OCI-LY7 (cell line): ENCODE data around the gene SLC9B1. TPM values are rescaled to one million over a fixed set of nuclear protein-coding genes. Genes with fewer than 3 reads are reported as not detected.

Source experiments
- BruUV-seq: library from RNA; stranded (reverse); fragments of 400-500 nt; replicated peaks from 2 replicates; lab custom pipeline; 2021; lab: Mats Ljungman, UMichigan
- CTCF ChIA-PET: fragments of 300-600 bp; sonication (Branson Sonifier 250); formaldehyde crosslinking; loops from one replicate; lab custom pipeline; 2022; ENCODE audit warnings: antibody characterized with exemption; ENCODE audit not compliant: unreplicated experiment; lab: Charles Lee
- POLR2A ChIA-PET: fragments of 300-600 bp; sonication (Branson Sonifier 250); formaldehyde crosslinking; loops from one replicate; lab custom pipeline; 2022; ENCODE audit warnings: antibody characterized with exemption; lab: Charles Lee
- DNase-seq: peaks from one replicate; pipeline ENCODE4 v3.0.0-alpha.2; 2015; ENCODE audit warnings: low spot score
- H2AFZ ChIP-seq: fragments of 200-600 bp; sonication (generic), shearing (Covaris generic); 2 replicates; pipeline ENCODE4 v1.6.1; 2014; ENCODE audit warnings: mild to moderate bottlenecking, antibody characterized with exemption, low read length, moderate library complexity
- H3K27ac ChIP-seq: fragments of 200-600 bp; sonication (generic); 2 replicates; pipeline ENCODE4 v1.5.1; 2014; ENCODE audit warnings: mixed run types, low read depth, mild to moderate bottlenecking, moderate library complexity, low read length, inconsistent platforms; ENCODE audit not compliant: poor library complexity, severe bottlenecking
- H3K36me3 ChIP-seq: fragments of 200-600 bp; sonication (generic); 2 replicates; pipeline ENCODE4 v1.6.1; 2014; ENCODE audit warnings: mild to moderate bottlenecking, antibody characterized with exemption, low read length, moderate library complexity, mixed read lengths; ENCODE audit not compliant: insufficient read depth
- H3K4me1 ChIP-seq: fragments of 200-600 bp; sonication (generic); 2 replicates; pipeline ENCODE4 v1.5.1; 2014; ENCODE audit warnings: mild to moderate bottlenecking, low read length; ENCODE audit not compliant: insufficient read depth, poor library complexity, severe bottlenecking
- H3K4me2 ChIP-seq: fragments of 200-600 bp; sonication (generic); 2 replicates; pipeline ENCODE4 v1.6.1; 2014; ENCODE audit warnings: mild to moderate bottlenecking, low read length
- H3K4me3 ChIP-seq: fragments of 200-600 bp; sonication (generic); 2 replicates; pipeline ENCODE4 v1.5.1; 2014; ENCODE audit warnings: mild to moderate bottlenecking, low read depth, low read length; ENCODE audit not compliant: poor library complexity, severe bottlenecking
- H3K79me2 ChIP-seq: fragments of 200-600 bp; sonication (generic); 2 replicates; pipeline ENCODE4 v1.6.1; 2016; ENCODE audit warnings: low read depth, mild to moderate bottlenecking, low read length, moderate library complexity, mixed read lengths; ENCODE audit not compliant: insufficient read depth
- H3K9me2 ChIP-seq: fragments of 200-600 bp; sonication (generic); 2 replicates; pipeline ENCODE4 v1.6.1; 2016; ENCODE audit warnings: mild to moderate bottlenecking, low read length, mixed read lengths; ENCODE audit not compliant: insufficient read depth
- H3K9me3 ChIP-seq: fragments of 200-600 bp; sonication (generic); 2 replicates; pipeline ENCODE4 v1.6.1; 2014; ENCODE audit warnings: mild to moderate bottlenecking, mixed run types, low read length, mixed read lengths
- H4K20me1 ChIP-seq: fragments of 200-600 bp; sonication (generic); 2 replicates; pipeline ENCODE4 v1.6.1; 2014; ENCODE audit warnings: mild to moderate bottlenecking, antibody characterized with exemption, low read length, moderate library complexity, mixed read lengths; ENCODE audit not compliant: insufficient read depth
- CTCF ChIP-seq: fragments of 200-600 bp; sonication (generic); conservative IDR thresholded peaks from 2 replicates; pipeline ENCODE4 v1.5.1; 2014; ENCODE audit warnings: mild to moderate bottlenecking, antibody characterized with exemption, low read length, moderate library complexity, mixed read lengths
- EZH2phosphoT487 ChIP-seq: fragments of 200-600 bp; sonication (generic); IDR thresholded peaks from 2 replicates; pipeline ENCODE4 v1.6.1; 2018; ENCODE audit warnings: low read depth, borderline replicate concordance, mild to moderate bottlenecking, mixed run types, antibody characterized with exemption, low read length, moderate library complexity, mixed read lengths
- intact Hi-C: fragments of 100-400 bp; cut with micrococcal nuclease; formaldehyde crosslinking; loops from one replicate; pipeline ENCODE4 v1.10.0; 2022; ENCODE audit not compliant: unreplicated experiment
- total RNA-seq, 2 experiments: library from RNA; depleted of rRNA in 1 of 2; stranded (reverse); fragments of >200 nt in 1 of 2; shearing (Covaris generic) in 1 of 2; gene quantifications; 2 replicates each; pipeline ENCODE4 v1.2.3, GENCODE V29; 2014 to 2022

SLC9B1 gene
- total RNA-seq, 2 experiments from 2014 or later = 0.88 to 2.0 TPM

DNA sequence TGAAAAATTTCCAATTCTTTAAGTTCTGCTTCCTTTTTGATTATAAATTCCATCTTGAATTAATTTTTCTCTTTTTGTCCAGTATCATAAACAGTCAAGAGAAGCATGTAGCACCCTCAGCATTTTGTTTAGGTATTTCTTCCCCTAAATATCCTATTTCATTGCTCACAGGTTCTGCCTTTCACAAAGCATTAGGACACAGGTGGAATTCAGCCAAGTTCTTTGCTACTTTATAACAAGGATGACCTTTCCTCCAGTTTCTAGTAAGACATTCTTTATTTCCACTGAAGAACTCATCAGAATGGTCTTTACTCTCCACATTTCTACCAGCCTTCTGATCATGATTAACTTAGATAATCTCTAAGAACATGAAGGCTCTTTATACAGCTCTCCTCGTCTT lies 7.4 kb downstream of the SLC9B1 start:
- Histone ChIP-seq H4K20me1 (no peaks in the 10 kb centered on the region), H2AFZ (no peak overlapping the region), H3K9me3 (no peaks in the 10 kb centered on the region), H3K4me3 (no peak overlapping the region), H3K36me3 (no peaks in the 10 kb centered on the region), H3K4me1 (no peaks in the 10 kb centered on the region), H3K79me2 (no peaks in the 10 kb centered on the region), H3K27ac (no peak overlapping the region), H3K9me2 (no peaks in the 10 kb centered on the region), H3K4me2 (no peak overlapping the region)
- intact Hi-C loops = no loop called here
- CTCF ChIA-PET = no interaction called here
- DNase-seq = no peak
- POLR2A ChIA-PET = interaction anchor here (0.6 to 1.1 kb wide), 2 partner anchors 77 to 194 kb away, joined by 3 read pairs; no protein-coding TSS in a partner anchor
- TF ChIP-seq CTCF = no peak
- no peak for TF ChIP-seq EZH2phosphoT487
- no TSS peak for BruUV-seq

DNA sequence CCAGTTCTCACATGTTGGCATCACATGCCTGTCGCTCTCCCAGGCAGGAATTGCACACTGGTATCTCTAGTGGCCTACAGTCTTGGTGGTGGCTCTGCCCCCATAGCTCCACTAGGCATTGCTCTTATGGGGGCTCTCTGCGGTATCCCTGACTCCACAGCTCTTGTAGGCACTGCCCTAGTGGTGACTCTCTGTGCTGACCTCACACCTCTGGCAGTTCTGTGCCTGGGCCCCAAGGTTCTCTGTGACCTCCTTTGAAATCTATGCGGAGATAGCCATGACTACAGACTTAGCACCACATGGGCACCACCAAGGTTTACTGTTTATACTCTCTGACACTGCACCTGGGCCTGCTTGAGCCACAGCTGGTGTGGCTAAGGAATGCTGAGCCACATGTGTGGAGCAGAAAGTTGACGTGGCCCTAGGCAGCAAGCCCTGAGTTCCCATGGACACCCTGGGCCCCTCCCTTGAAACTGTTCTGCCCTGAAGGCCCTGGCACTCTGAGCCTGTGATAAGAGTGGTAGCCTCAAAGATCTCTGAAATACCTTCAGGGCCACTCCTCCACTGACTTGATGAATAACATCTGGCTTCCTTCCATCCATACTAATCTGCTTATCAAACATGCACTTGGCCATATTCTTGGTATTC lies 8.0 kb downstream of the SLC9B1 start:
- Histone ChIP-seq H3K4me3 (no peak overlapping the region), H3K9me2 (no peaks in the 10 kb centered on the region), H2AFZ (no peak overlapping the region), H4K20me1 (no peaks in the 10 kb centered on the region), H3K4me1 (no peaks in the 10 kb centered on the region), H3K27ac (no peak overlapping the region), H3K9me3 (no peaks in the 10 kb centered on the region), H3K36me3 (no peaks in the 10 kb centered on the region), H3K79me2 (no peaks in the 10 kb centered on the region), H3K4me2 (no peak overlapping the region)
- DNase-seq = no peak
- intact Hi-C loops = no loop called here
- CTCF ChIA-PET = no interaction called here
- POLR2A ChIA-PET = interaction anchor here (1.1 kb wide), 1 partner anchor 194 kb away, joined by 3 read pairs; no protein-coding TSS in a partner anchor
- no TSS peak for BruUV-seq
- TF ChIP-seq CTCF (no peak), EZH2phosphoT487 (no peak)

GRCh38 chr4:103010804-103011203 lies 8.7 kb downstream of the SLC9B1 start:
- ChIA-PET POLR2A (no interaction called here), CTCF (interaction anchor here (1.0 kb wide), 1 partner anchor 80 kb away, joined by 3 read pairs; no protein-coding TSS in a partner anchor)
- H3K4me3 ChIP-seq = no peak overlapping the region
- H3K9me2 ChIP-seq = no peaks in the 10 kb centered on the region
- H3K4me2 ChIP-seq = no peak overlapping the region
- no peaks in the 10 kb centered on the region for H3K79me2 ChIP-seq
- H2AFZ ChIP-seq = no peak overlapping the region
- DNase-seq = no peak
- no peaks in the 10 kb centered on the region for H3K9me3 ChIP-seq
- H4K20me1 ChIP-seq = no peaks in the 10 kb centered on the region
- intact Hi-C loops = no loop called here
- no peaks in the 10 kb centered on the region for H3K36me3 ChIP-seq
- no peaks in the 10 kb centered on the region for H3K4me1 ChIP-seq
- H3K27ac ChIP-seq = no peak overlapping the region
- TF ChIP-seq CTCF = no peak
- TF ChIP-seq EZH2phosphoT487 = no peak
- no TSS peak for BruUV-seq
